D721Med (cell line): ENCODE data around the gene NSMCE1.
"Not testable (repeated sequence)": the region's sequence is repeated elsewhere in the genome, so short reads cannot be mapped to it uniquely, and the experiment has no call there.

Experiments
- DNase-seq: peaks from one replicate; pipeline ENCODE4 v3.0.0; 2011; ENCODE audit warnings: low spot score; ENCODE audit not compliant: insufficient read length
- FAIRE-seq: peaks from 2 replicates; lab custom pipeline; 2011; peaks lifted over from hg19 to GRCh38; lab: Jason Lieb, UNC
- TF ChIP-seq, protein P1 (sequence below): IDR thresholded peaks from 2 replicates; pipeline ENCODE4 v1.5.1; 2012; ENCODE audit warnings: mild to moderate bottlenecking, control low read depth; ENCODE audit not compliant: insufficient read depth; ENCODE audit errors: missing control alignments

NSMCE1 gene

DNA sequence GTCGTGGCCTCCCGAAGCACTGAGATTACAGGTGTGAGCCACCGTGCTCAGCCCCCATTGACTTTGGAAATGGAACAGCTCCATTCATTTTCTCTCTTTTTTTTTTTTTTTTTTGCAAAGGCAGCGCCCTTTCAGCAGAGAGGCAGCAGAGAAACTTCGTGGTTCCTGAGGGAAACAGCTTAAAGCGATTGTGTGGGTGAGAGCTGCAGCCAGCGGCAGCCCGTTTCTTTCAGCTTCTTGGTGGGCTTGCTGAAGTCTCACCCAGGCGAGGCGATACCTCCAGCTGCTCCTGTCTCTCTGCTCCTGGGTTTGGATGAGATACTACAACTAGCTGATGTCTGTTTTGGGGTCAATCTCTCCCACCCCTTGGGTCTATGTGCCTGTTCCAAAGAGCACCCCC, 57.5 kb downstream of the NSMCE1 start:
- FAIRE-seq (no peak), DNase-seq (no peak)
- TF ChIP-seq, protein P1, sequence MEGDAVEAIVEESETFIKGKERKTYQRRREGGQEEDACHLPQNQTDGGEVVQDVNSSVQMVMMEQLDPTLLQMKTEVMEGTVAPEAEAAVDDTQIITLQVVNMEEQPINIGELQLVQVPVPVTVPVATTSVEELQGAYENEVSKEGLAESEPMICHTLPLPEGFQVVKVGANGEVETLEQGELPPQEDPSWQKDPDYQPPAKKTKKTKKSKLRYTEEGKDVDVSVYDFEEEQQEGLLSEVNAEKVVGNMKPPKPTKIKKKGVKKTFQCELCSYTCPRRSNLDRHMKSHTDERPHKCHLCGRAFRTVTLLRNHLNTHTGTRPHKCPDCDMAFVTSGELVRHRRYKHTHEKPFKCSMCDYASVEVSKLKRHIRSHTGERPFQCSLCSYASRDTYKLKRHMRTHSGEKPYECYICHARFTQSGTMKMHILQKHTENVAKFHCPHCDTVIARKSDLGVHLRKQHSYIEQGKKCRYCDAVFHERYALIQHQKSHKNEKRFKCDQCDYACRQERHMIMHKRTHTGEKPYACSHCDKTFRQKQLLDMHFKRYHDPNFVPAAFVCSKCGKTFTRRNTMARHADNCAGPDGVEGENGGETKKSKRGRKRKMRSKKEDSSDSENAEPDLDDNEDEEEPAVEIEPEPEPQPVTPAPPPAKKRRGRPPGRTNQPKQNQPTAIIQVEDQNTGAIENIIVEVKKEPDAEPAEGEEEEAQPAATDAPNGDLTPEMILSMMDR: no peak

DNA sequence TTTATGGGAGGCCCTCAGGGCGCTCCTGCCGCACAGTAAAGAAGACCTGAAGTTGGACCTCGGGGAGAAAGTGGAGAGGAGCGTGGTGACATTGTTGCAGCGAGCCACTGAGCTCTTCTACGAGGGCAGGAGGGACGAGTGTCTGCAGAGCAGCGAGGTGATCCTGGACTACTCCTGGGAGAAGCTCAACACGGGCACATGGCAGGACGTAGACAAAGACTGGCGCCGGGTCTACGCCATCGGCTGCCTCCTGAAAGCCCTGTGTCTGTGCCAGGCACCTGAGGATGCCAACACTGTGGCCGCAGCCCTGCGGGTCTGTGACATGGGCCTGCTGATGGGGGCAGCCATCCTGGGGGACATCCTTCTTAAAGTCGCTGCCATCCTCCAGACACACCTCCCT, 58.4 kb downstream of the NSMCE1 start:
- DNase-seq (no peak), FAIRE-seq (no peak)
- TF ChIP-seq, protein P1: no peak

DNA sequence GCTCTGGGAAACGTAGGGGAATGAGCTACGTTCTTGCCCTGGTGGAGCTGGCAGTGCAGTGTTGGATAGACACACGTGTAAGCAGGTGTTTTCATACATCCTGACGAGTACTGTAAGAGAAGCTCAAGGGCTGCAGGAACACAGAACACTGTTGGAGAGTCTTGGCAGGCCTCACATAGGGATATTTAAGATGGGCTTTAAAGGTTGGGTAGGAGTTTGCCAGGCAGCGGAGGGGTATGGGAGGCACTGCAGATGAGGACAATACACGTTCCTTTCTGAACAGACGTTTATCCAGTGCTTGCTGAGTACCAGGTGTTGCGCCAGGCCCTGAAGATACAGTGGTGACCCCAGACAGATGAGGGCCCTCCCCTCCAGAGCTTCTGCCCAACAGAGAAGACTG, 59.0 kb downstream of the NSMCE1 start:
- FAIRE-seq (no peak), DNase-seq (no peak)
- TF ChIP-seq, protein P1: no peak

DNA sequence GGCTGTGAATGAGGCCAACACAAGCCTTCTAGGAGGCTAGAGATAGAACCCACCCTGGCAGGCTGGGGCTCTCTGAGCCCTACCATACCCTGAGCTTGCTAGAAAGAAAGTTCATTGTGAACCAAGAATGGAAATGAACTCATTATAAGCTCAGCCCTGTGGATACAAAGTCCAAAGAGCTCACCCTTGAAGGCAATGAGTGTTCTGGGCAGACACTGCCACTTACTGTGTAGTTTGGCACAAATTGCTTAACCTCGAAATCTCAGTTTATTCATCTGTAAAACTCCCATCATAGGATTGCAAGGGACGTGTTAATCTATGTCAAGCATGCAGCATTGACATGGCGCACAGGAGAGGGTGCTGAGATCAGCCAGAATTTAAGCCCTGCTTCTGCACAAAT, 59.8 kb downstream of the NSMCE1 start:
- TF ChIP-seq, protein P1: no peak
- FAIRE-seq (no peak), DNase-seq (no peak)

DNA sequence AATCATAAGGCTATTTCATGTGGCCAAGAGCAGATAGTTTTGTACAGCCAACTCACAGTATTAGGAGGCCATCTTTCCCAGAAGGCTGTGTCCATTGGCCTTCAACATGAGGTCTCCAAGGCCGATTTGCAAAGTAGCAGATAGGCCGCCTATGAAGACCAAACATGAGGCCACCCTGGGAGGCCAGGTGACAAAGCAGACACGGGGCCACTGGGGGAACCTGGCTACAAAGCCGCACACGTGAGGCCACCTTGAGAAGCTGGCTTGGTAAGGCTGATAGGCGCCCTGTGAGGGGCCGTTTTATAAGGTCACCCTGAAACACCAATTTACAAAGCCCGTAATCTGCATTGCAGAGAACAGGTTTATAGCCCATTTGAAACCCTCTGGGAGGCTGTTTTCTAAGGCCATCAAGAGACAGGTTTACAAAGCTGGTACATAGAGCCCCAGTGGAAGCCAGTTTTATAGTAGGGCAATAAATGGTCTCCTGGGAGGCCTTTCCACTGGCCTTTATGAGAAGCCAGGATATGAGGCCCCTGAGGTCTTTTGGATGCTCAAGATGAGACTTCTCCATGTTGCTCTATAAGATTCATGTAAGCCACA, 60.4 kb downstream of the NSMCE1 start:
- DNase-seq (no peak), FAIRE-seq (no peak)
- TF ChIP-seq, protein P1: no peak

DNA sequence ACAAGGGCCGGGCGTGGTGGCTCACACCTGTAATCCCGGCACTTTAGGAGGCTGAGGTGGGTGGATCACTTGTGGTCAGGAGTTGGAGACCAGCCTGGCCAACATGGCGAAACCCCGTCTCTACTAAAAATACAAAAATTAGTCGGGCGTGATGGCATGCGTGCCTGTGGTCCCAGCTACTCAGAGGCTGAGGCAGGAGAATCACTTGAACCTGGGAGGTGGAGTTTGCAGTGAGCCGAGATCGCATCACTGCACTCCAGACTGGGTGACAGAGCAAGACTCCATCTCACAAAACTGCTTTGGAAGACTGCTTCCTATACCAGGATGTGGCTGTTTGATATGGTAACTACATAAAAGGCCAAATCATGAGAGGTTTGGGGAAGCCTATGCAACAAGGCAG, 61.5 kb downstream of the NSMCE1 start:
- not testable (repeated sequence) for DNase-seq, FAIRE-seq

DNA sequence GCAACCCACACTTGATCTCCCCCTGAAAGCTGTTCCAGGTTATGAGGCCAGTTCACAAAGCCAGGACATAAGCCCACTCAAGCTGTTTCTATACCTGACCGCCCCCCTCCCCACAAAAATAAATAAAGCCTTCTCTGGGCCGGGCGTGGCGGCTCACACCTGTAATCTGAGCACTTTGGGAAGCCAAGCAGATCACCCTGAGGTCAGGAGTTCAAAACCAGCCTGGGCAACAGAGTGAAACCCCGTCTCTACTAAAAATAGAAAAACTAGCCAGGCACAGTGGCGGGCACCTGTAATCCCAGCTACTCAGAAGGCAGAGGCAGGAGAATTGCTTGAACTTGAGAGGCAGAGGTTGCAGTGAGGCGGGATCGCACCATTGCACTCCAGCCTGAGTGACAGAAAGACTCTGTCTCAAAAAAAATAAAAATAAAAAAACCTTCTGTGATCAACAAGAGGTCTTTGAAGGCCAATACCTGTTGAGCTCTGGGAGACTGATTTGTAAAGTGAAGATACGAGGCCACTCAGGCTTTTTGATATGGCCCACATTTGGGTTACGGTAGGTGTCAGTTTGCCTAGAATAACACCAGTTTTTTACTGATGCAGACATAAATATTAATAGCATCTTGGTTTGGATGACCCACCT, 63.0 kb downstream of the NSMCE1 start:
- TF ChIP-seq, protein P1: no peak

More for the DNA sequence above, 63.0 kb downstream of the NSMCE1 start:
- FAIRE-seq (no peak), DNase-seq (no peak)
